ENCODE results near the gene NOL11.

DNA sequence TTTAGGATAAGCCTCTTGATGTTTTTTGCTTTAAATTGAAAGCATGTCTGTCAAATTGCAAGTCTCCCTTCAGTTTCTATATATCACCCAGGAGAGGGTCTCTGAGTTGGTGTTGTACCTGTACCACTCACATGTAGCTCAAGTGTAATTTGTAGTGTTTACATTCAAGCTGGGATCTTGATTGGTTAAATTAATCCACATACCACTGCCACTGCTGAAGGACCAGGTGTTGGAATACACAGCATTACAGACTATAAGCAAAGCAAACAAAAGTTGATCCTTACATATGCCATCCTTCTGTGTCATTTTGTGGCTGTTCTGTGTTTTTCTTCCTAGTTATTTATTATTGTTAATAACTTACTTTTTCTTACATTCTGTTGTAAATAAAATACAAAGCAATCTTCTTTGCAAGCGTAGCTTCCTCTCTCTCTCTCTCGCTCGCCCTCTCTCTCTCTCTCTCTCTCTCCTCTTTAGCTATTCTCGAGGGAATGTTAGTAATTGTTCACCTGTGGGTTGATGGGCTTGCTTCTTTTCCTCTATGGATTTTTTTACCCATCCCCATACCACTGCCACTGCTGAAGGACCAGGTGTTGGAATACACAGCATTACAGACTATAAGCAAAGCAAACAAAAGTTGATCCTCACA lies 20.8 kb upstream of the NOL11 start:
- TF ChIP-seq, protein P1, sequence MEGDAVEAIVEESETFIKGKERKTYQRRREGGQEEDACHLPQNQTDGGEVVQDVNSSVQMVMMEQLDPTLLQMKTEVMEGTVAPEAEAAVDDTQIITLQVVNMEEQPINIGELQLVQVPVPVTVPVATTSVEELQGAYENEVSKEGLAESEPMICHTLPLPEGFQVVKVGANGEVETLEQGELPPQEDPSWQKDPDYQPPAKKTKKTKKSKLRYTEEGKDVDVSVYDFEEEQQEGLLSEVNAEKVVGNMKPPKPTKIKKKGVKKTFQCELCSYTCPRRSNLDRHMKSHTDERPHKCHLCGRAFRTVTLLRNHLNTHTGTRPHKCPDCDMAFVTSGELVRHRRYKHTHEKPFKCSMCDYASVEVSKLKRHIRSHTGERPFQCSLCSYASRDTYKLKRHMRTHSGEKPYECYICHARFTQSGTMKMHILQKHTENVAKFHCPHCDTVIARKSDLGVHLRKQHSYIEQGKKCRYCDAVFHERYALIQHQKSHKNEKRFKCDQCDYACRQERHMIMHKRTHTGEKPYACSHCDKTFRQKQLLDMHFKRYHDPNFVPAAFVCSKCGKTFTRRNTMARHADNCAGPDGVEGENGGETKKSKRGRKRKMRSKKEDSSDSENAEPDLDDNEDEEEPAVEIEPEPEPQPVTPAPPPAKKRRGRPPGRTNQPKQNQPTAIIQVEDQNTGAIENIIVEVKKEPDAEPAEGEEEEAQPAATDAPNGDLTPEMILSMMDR (IDR thresholded peaks at IDR 0.05): no peak
- TF ChIP-seq POLR2A (IDR thresholded peaks at IDR 0.05) (no peak), POLR2AphosphoS5 (IDR thresholded peaks at IDR 0.05) (no peak)
